Measurements from ENCODE around the gene GRID1.

The GRID1 gene

DNA sequence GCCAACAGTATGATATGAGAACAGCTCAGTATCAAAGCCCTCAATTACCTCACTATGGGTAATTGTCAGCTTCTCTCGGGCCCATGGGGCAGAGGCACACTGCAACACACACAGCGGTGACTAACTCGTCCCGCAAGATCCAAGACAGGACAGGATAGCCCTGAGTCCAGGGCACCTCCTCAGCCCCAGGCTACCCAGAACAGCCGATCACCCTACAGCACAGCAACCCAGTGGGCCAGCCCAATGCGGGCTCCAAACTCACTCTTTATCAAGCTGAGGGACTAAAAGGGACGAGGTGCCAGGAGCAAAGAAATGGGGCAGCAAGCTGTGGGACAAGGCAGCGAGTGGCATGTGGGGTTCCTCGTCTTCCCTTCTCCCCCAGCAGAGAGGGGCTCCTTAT, 765.1 kb downstream of the GRID1 start:
- no peak for DNase-seq

GRCh38 chr10:85600744-85601081, 765.9 kb downstream of the GRID1 start:
- DNase-seq: no peak

GRCh38 chr10:85600026-85600743, 766.4 kb downstream of the GRID1 start:
- peak; percentile 13 for DNase-seq

DNA sequence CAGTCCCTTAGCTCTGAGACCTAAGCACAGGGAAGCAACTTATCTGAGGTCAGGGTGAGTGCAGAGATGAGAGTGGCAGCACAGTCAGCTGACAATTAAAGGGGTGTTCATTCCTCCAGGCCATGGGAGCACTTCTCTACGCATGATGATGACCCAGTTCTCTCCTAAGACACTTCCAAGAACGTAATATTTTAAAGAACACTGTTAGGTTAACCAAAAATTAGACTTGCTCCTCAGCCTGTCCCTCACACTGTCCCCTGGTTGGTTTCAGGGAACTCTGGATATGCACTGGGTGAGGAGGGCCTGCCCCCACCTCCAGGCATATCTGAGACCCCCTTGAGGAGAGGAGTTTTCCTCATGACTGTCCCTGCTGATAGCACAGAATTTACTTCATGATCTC, 767.5 kb downstream of the GRID1 start:
- DNase-seq: no peak

GRCh38 chr10:85598646-85599045, 767.9 kb downstream of the GRID1 start:
- DNase-seq: no peak

DNA sequence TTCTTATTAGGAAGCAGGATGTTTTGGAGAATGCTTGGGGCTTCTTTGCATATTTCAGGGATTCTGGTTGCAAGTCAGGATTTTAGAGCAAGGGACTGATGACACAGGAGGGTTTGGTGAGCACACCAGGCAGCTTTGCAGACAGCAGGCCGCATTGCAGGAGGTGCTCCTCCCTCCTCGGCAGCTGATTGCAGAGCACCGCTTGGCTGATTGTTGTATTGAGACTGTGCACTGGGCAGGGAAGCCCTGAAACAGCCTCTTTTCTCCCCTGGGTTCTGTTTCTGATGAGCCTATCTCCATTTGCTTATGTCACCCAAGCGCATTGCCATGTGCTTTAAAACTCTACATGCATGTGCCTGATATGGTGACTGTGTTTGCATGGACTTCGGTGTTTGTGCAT, 769.6 kb downstream of the GRID1 start:
- DNase-seq: no peak

DNA sequence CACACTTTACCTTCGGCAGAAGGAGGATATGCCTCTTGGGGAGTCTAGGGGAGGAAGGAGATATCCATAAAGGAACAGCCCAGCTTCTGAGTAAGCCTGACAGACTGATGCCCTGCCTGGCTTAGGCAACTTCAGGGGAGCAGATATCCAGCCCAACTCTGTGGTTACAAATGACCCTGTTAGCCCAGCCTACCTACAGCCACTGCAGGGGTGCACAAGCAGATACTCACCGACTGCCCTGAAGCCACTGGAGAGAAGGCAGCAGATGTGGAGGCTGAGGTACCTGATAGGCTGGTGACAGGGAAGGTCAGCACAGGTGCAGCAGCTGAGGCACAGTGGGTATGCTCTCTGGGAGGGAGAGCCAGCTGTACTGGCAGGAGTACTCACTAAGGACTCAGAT, 770.2 kb downstream of the GRID1 start:
- no peak for DNase-seq

DNA sequence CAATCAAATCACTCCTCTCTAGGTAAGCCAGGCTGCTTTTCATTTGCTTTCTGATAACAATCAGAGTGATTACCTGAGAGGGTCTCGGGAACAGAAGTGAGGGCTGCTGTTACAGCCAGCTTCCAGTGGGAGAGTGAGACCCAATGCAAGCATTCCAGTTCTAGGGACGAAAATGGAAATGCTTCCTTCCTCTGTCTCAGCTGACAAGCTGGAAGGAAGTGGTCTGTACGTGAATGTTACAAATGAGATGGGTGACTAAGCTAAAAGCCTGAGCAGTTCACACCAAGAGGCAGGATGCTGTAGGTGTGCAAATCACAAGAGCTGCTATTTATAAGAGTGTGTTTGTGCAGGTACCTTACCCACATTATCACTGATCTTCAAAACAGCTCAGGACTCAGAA, 772.4 kb downstream of the GRID1 start:
- no peak for DNase-seq

DNA sequence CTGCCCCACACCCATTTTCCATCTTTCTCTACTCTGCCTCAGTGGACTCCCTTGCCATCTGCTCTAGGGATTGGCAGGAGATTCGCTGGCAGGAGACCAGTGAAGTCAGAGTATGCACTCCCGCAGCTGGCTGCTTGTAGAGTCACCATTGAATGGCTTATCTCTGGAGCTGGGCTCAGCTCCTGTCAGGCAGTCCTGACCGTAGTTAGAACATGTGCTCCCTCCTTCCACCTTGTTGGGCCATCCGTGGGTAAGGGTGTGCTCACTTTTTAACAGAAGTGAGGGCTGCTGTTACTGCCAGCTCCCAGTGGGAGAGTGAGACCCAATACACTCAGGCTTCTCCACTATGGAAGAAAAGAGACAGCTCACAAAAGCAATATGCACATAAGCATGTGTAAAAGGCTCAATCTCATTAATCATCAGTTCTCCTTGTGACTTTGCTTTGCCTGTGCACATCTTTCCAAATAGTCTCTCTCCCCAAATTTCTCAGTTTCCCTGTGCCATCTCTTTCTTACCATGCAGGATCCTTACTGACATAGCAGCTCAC, 773.3 kb downstream of the GRID1 start:
- DNase-seq: no peak

DNA sequence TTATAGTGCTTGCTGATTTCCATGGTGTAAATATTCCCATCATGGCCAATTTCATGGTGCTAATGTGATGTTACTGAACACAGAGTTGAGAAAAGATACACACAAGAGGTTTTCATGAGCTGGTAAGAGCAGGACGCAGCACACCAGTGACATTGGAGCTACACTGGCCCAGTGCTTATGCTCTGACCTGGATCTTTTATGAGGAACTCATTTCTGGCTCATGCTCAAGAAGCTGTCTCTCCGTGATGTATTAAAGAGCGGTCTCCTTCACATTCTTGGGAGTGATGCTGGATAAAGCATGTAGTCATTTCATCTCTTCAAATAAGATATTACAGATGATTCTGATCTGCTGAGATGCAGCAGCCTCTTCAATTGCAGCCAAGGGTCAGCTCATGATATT, 785.2 kb downstream of the GRID1 start:
- no peak for DNase-seq

- no peak for DNase-seq
Observed at GRCh38 chr10:85580585-85580984, 786.0 kb downstream of the GRID1 start.

DNA sequence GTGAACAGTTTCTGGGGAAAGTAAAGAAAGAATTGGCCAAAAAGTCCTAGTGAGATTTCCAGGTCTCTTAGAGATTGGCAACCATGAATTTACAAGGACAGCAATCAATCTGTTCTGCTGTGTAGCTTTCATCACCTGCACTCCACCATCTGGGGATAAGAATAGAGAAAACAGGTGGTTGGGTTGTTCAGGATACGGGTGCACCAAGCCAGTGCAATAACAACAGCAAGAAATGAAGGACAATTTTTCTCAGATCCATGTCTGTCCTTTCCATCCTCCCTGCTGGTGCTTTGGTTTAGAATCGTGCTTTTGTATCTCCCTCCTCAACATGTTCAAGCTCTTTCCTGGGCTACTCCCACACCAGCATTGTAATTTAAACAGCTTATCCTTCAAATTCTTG, 787.7 kb downstream of the GRID1 start:
- no peak for DNase-seq

GRCh38 chr10:85575441-85575840, 791.2 kb downstream of the GRID1 start:
- DNase-seq: no peak

DNA sequence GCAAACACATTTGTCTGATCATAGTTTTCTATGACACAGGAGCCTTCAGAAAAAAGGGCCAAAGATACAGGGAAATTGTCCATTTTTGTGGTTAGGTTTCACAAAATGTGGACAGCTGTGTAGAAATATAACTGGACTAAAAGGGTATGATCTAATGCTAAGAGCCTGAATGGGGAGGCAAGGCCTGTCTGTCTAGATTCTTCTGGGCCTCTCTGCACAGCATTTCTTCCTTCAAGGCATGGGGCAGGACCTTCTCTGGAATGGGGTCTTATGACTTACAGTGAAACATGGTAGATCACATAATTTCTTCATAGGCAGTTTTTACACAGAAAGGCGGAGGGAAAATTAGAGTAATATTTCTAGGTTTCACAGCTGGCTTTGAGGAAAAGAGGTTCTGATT, 795.7 kb downstream of the GRID1 start:
- no peak for DNase-seq

GRCh38 chr10:85565381-85565780, 801.2 kb downstream of the GRID1 start:
- no peak for DNase-seq

DNA sequence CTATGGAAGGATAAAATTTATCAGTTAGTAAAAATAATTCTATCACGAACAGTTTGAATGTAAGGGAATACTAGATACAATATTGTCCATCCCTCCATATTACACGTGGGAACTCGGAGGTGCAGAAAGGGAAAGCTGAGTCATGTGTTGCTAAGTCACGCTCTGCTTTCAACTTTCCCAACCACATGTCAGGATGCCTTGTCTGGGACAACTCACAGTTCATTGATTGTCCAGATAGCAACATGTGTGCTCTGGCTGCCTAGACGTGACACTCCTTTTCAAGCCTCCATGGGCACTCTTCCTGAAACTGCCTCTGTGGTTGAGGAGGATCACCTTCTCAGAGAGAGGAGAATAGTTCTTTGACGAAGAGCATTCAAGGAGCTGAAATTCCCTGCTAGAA, 808.1 kb downstream of the GRID1 start:
- no peak for DNase-seq

DNA sequence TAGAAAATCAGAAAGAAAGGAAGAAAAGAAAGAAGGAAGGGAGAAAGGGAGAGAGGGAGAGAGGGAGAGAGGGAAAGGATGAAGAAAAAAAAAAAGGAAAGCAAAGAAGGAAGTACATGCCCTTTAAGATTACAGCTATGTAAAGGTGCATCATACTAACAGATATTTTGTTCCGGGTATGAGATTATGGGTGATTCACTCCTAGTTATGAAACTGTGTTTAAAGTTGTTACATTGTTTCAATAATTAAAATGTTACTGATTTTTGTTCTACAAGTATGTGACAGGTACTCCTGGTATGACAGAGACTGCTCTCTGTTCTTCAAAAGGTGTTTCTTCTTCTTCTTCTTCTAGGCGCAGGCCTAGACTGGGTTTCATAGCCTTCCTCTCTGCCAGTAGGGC, 808.9 kb downstream of the GRID1 start:
- no peak for DNase-seq

GRCh38 chr10:85557077-85557476, 809.5 kb downstream of the GRID1 start:
- DNase-seq: peak; percentile 30
